GM12892 (cell line): ENCODE data around the gene MST1R.
"Not testable (repeated sequence)": the region's sequence is repeated elsewhere in the genome, so short reads cannot be mapped to it uniquely, and the experiment has no call there.

Source experiments
- POLR2A ChIP-seq: IDR thresholded peaks from 2 replicates; pipeline ENCODE4 v1.6.1; 2011; ENCODE audit warnings: low read depth, low read length, control low read depth
- POLR2AphosphoS5 ChIP-seq: IDR thresholded peaks from 2 replicates; pipeline ENCODE4 v1.6.1; 2011; ENCODE audit warnings: low read depth, low read length, control low read depth
- TAF1 ChIP-seq: IDR thresholded peaks from 2 replicates; pipeline ENCODE4 v1.6.1; 2011; ENCODE audit warnings: low read depth, mild to moderate bottlenecking, control low read depth, low read length, borderline replicate concordance

DNA sequence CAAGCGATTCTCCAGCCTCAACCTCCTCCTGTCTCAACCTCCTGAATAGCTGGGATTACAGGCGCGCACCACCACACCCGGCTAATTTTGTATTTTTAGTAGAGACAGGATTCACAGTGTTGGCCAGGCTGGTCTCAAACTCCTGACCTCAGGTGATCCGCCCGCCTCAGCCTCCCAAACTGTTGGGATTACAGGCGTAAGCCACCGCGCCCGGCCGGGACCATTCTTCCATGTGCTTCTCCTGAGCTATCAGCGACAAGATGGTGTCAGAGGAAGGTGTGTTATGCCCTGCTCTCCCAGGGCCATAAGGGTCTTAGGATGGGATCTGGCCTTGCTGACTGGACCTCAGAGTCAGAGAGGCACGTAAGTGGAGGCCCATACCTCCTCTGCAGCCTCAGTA is 775 bp upstream of the MST1R start:
- TF ChIP-seq POLR2A, TAF1, POLR2AphosphoS5: not testable (repeated sequence)
